SK-N-SH treated with all-trans-retinoic acid at 6 μM for 48 hours (cell line): ENCODE measurements around the gene NBEA.

ENCODE experiments used
- ATAC-seq: fragments of 200-7000 bp; cut with Tn5 transposase; 3 replicates; pipeline ENCODE4 v1.9.1; 2020; ENCODE audit warnings: mild to moderate bottlenecking, moderate library complexity
- ARNTL ChIP-seq: fragments of 450-650 bp; formaldehyde crosslinking; IDR thresholded peaks from 2 replicates; pipeline ENCODE4 v1.5.0; 2020; ENCODE audit warnings: low read depth, mild to moderate bottlenecking, moderate library complexity, borderline replicate concordance
- BACH2 ChIP-seq: fragments of 250-450 bp; sonication (Bioruptor Pico); IDR thresholded peaks from 2 replicates; pipeline ENCODE4 v1.9.0; 2021; ENCODE audit warnings: mild to moderate bottlenecking, borderline replicate concordance
- CREB5 ChIP-seq: fragments of 250-450 bp; sonication (Bioruptor Pico); IDR thresholded peaks from 2 replicates; pipeline ENCODE4 v1.5.1; 2020; ENCODE audit warnings: low read depth, mild to moderate bottlenecking, moderate library complexity
- CSRNP3 ChIP-seq: fragments of 250-450 bp; sonication (Bioruptor Pico); IDR thresholded peaks from 2 replicates; pipeline ENCODE4 v1.5.1; 2021; ENCODE audit warnings: mild to moderate bottlenecking, moderate library complexity
- ESRRG ChIP-seq: fragments of 250-450 bp; sonication (Bioruptor Pico); IDR thresholded peaks from 2 replicates; pipeline ENCODE4 v1.6.1; 2021; ENCODE audit warnings: mild to moderate bottlenecking
- GLIS3 ChIP-seq: fragments of 250-450 bp; sonication (Bioruptor Pico); IDR thresholded peaks from 2 replicates; pipeline ENCODE4 v1.5.0; 2020; ENCODE audit warnings: mild to moderate bottlenecking, moderate library complexity
- ISL1 ChIP-seq: fragments of 250-450 bp; sonication (Bioruptor Pico); IDR thresholded peaks from 2 replicates; pipeline ENCODE4 v2.1.2; 2022; ENCODE audit warnings: mild to moderate bottlenecking, moderate library complexity
- OSR1 ChIP-seq: fragments of 250-450 bp; sonication (Bioruptor Pico); IDR thresholded peaks from 2 replicates; pipeline ENCODE4 v1.8.0; 2022; ENCODE audit warnings: moderate library complexity, mild to moderate bottlenecking, inconsistent platforms
- PATZ1 ChIP-seq: fragments of 250-450 bp; sonication (Bioruptor Pico); IDR thresholded peaks from 2 replicates; pipeline ENCODE4 v1.8.0; 2020; ENCODE audit warnings: mild to moderate bottlenecking, moderate library complexity, borderline replicate concordance
- POU6F1 ChIP-seq: fragments of 250-450 bp; sonication (Bioruptor Pico); IDR thresholded peaks from 2 replicates; pipeline ENCODE4 v1.8.0; 2021; ENCODE audit warnings: low read depth, mild to moderate bottlenecking, moderate library complexity, borderline replicate concordance
- RARB ChIP-seq: fragments of 250-450 bp; sonication (Bioruptor Pico); IDR thresholded peaks from 2 replicates; pipeline ENCODE4 v1.8.0; 2021; ENCODE audit warnings: mild to moderate bottlenecking, moderate library complexity
- TCF4 ChIP-seq: fragments of 250-450 bp; sonication (Bioruptor Pico); IDR thresholded peaks from 2 replicates; pipeline ENCODE4 v1.8.0; 2021; ENCODE audit warnings: mild to moderate bottlenecking, moderate library complexity, borderline replicate concordance
- TOX ChIP-seq: fragments of 250-450 bp; sonication (Bioruptor Pico); IDR thresholded peaks from 2 replicates; pipeline ENCODE4 v1.8.0; 2021; ENCODE audit warnings: mild to moderate bottlenecking, moderate library complexity, borderline replicate concordance
- TSHZ2 ChIP-seq: fragments of 250-450 bp; sonication (Bioruptor Pico); IDR thresholded peaks from 2 replicates; pipeline ENCODE4 v1.5.0; 2020; ENCODE audit warnings: mild to moderate bottlenecking, moderate library complexity
- ZC3H10 ChIP-seq: fragments of 250-450 bp; sonication (Bioruptor Pico); IDR thresholded peaks from 2 replicates; pipeline ENCODE4 v1.5.1; 2021; ENCODE audit warnings: mild to moderate bottlenecking, moderate library complexity
- ZFP3 ChIP-seq: fragments of 250-450 bp; sonication (Bioruptor Pico); IDR thresholded peaks from 2 replicates; pipeline ENCODE4 v1.5.0; 2020; ENCODE audit warnings: mild to moderate bottlenecking, moderate library complexity
- ZFP30 ChIP-seq: fragments of 450-650 bp; formaldehyde crosslinking; IDR thresholded peaks from 2 replicates; pipeline ENCODE4 v1.5.0; 2022; ENCODE audit warnings: mild to moderate bottlenecking, moderate library complexity
- ZNF565 ChIP-seq: fragments of 450-650 bp; formaldehyde crosslinking; conservative IDR thresholded peaks from 2 replicates; pipeline ENCODE4 v1.5.0; 2020; ENCODE audit warnings: low read depth, mild to moderate bottlenecking, moderate library complexity
- ZNF70 ChIP-seq: fragments of 450-650 bp; formaldehyde crosslinking; IDR thresholded peaks from 2 replicates; pipeline ENCODE4 v1.5.0; 2020; ENCODE audit warnings: mild to moderate bottlenecking, moderate library complexity
- ZNF8 ChIP-seq: fragments of 450-650 bp; formaldehyde crosslinking; IDR thresholded peaks from 2 replicates; pipeline ENCODE4 v1.5.0; 2020; ENCODE audit warnings: mild to moderate bottlenecking, moderate library complexity

The NBEA gene

GRCh38 chr13:35190241-35190640 is 248.2 kb downstream of the NBEA start:
- TF ChIP-seq ZNF8 = no peak
- no peak for TF ChIP-seq ESRRG
- TF ChIP-seq TCF4 = no peak
- ATAC-seq = no peak

GRCh38 chr13:35191883-35192282 is 249.8 kb downstream of the NBEA start:
- peak; percentile 89 for TF ChIP-seq TSHZ2 (CRISPR knock-in tag)
- peak; percentile 27; the same call in 1 of the 2 replicates for TF ChIP-seq ESRRG
- peak; percentile 93 for TF ChIP-seq TCF4
- no peak for TF ChIP-seq CSRNP3 (CRISPR knock-in tag)
- no peak for TF ChIP-seq ZNF70 (CRISPR knock-in tag)
- TF ChIP-seq ISL1 (CRISPR knock-in tag) = peak; percentile 73
- peak; percentile 63; the same call in 2 of the 3 replicates for ATAC-seq

GRCh38 chr13:35198613-35199200 is 256.6 kb downstream of the NBEA start:
- ATAC-seq = no peak
- TF ChIP-seq PATZ1 (CRISPR knock-in tag) (no peak), ZFP3 (CRISPR knock-in tag) (no peak), CREB5 (CRISPR knock-in tag) (no peak), ZNF70 (CRISPR knock-in tag) (no peak), ARNTL (no peak), POU6F1 (no peak), CSRNP3 (CRISPR knock-in tag) (no peak), ZNF8 (no peak), ZFP30 (CRISPR knock-in tag) (no peak), ZC3H10 (no peak), TOX (CRISPR knock-in tag) (no peak), OSR1 (CRISPR knock-in tag) (no peak), BACH2 (CRISPR knock-in tag) (no peak), ZNF565 (CRISPR knock-in tag) (no peak), ISL1 (CRISPR knock-in tag) (no peak), RARB (CRISPR knock-in tag) (no peak), GLIS3 (CRISPR knock-in tag) (no peak)
